ENCODE measurements around the gene SLC22A31. TPM values are rescaled to one million over a fixed set of nuclear protein-coding genes. Genes with fewer than 3 reads are reported as not detected.
"Not testable (repeated sequence)": the region's sequence is repeated elsewhere in the genome, so short reads cannot be mapped to it uniquely, and the experiment has no call there.

Gene SLC22A31
- total RNA-seq, 1 donor from 2014 or later: 0.54 TPM

DNA sequence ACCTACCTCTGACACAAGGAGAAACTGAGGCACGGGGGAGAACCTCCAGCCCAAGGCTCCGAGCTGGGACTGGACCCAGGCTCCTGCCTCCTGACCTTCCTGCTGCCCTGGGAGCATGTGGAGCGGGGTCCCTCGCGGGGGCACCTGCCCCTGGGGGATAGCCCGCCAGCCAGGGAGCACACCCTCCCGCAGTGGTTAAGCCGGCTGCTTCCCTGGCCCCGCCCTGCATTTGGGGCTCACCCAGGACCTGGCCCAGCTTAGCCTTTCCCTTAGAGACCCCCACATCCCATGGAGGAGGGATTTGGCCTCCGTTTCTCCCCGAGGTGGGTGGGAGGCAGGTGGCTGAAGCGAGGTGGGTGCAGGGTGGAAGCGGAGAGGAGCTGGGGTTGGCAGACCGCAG, 30.6 kb downstream of the SLC22A31 start:
- no peak overlapping the region for H3K4me3 Mint-ChIP-seq (ENCODE audit: unreplicated experiment)
- H3K27ac Mint-ChIP-seq (ENCODE audit: unreplicated experiment): no peak overlapping the region
- H3K27me3 Mint-ChIP-seq (ENCODE audit: unreplicated experiment): peaks cover 11% of the 10 kb centered on the region
- no peaks in the 10 kb centered on the region for H3K36me3 Mint-ChIP-seq (ENCODE audit: low read depth, unreplicated experiment)
- TF ChIP-seq, protein P1, sequence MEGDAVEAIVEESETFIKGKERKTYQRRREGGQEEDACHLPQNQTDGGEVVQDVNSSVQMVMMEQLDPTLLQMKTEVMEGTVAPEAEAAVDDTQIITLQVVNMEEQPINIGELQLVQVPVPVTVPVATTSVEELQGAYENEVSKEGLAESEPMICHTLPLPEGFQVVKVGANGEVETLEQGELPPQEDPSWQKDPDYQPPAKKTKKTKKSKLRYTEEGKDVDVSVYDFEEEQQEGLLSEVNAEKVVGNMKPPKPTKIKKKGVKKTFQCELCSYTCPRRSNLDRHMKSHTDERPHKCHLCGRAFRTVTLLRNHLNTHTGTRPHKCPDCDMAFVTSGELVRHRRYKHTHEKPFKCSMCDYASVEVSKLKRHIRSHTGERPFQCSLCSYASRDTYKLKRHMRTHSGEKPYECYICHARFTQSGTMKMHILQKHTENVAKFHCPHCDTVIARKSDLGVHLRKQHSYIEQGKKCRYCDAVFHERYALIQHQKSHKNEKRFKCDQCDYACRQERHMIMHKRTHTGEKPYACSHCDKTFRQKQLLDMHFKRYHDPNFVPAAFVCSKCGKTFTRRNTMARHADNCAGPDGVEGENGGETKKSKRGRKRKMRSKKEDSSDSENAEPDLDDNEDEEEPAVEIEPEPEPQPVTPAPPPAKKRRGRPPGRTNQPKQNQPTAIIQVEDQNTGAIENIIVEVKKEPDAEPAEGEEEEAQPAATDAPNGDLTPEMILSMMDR (IDR thresholded peaks at IDR 0.05; ENCODE audit: unreplicated experiment): no peak
- no peaks in the 10 kb centered on the region for H3K9me3 Mint-ChIP-seq (ENCODE audit: unreplicated experiment)
- no peak for DNase-seq (ENCODE audit: low spot score)
- peaks cover 3% of the 10 kb centered on the region for H3K4me1 Mint-ChIP-seq (ENCODE audit: unreplicated experiment)

DNA sequence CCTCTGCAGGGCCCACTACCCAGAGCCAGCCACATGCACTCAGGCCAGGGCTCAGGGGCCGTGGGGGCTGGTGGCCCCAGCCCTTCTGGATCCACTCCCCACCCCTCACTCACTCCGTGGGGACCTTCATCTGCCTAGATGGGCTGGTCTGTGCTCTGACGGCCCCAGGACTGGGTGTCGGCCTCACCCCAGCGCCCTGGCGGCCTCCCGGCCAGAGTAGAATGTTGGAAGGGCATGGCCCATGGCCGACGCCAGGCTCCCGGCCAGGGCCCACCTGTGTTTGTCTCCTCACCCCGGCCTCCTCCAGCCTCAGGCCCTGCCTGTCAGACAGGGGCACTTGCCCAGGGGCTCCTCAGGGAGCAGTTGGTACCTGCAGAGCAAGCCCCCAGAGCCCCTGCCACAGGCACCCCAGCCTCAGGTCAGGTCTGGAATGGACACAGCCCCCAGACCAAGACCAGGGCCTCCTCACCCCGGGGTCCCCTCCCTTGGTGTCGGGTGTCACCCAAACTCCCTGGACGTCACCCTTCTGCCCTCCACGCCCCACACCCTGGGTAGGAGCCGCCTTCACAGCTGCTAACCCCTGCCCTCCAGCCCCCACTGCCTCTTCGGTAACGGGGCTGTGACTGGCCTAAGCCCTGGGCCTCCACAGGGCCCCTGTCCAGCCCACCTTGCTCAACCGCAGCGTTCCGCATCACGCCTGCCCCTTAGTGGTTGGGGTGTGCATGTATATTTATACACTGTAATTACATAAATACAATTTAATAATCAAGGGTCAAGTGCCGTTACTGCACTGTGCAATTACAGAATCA, 31.8 kb downstream of the SLC22A31 start:
- DNase-seq (ENCODE audit: low spot score): no peak
- Mint-ChIP-seq H3K27me3 (ENCODE audit: unreplicated experiment) (peaks cover 11% of the 10 kb centered on the region), H3K4me1 (ENCODE audit: unreplicated experiment) (peaks cover 3% of the 10 kb centered on the region), H3K27ac (ENCODE audit: unreplicated experiment) (no peak overlapping the region), H3K4me3 (ENCODE audit: unreplicated experiment) (no peak overlapping the region), H3K36me3 (ENCODE audit: low read depth, unreplicated experiment) (no peaks in the 10 kb centered on the region), H3K9me3 (ENCODE audit: unreplicated experiment) (no peaks in the 10 kb centered on the region)
- TF ChIP-seq, protein P1 (IDR thresholded peaks at IDR 0.05; ENCODE audit: unreplicated experiment): no peak

DNA sequence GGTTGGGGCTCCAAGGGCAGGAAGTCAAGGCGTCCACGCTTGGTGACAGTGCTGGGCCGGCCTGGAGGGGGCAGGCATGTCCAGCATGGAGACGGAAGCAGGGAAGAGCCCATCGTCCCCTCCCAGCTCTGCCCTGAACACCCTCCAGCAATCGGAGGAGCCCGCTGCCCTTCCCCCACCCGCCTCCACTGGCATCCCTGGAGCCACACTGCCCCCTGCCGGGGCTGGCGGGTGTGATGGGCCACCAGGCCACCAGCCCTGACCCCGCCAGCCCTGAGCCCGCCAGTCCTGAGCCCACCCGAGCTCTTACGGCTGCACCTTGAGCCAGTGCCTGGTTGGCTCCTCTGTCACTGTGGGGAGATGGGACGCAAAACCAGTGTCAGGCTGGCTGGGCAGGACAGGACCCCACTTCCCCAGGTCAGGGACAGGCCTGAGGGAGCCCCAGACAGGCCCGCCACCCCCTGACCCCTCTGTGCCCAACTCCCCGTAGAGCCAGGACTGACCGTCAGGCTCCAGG, 32.9 kb downstream of the SLC22A31 start:
- peak; percentile 98 for DNase-seq (ENCODE audit: low spot score)
- TF ChIP-seq, protein P1 (IDR thresholded peaks at IDR 0.05; ENCODE audit: unreplicated experiment): peak; percentile 86
- Mint-ChIP-seq H3K27ac (ENCODE audit: unreplicated experiment) (no peak overlapping the region), H3K36me3 (ENCODE audit: low read depth, unreplicated experiment) (no peaks in the 10 kb centered on the region), H3K4me3 (ENCODE audit: unreplicated experiment) (no peak overlapping the region), H3K4me1 (ENCODE audit: unreplicated experiment) (peaks cover 3% of the 10 kb centered on the region), H3K27me3 (ENCODE audit: unreplicated experiment) (peaks cover 5% of the 10 kb centered on the region), H3K9me3 (ENCODE audit: unreplicated experiment) (no peaks in the 10 kb centered on the region)

DNA sequence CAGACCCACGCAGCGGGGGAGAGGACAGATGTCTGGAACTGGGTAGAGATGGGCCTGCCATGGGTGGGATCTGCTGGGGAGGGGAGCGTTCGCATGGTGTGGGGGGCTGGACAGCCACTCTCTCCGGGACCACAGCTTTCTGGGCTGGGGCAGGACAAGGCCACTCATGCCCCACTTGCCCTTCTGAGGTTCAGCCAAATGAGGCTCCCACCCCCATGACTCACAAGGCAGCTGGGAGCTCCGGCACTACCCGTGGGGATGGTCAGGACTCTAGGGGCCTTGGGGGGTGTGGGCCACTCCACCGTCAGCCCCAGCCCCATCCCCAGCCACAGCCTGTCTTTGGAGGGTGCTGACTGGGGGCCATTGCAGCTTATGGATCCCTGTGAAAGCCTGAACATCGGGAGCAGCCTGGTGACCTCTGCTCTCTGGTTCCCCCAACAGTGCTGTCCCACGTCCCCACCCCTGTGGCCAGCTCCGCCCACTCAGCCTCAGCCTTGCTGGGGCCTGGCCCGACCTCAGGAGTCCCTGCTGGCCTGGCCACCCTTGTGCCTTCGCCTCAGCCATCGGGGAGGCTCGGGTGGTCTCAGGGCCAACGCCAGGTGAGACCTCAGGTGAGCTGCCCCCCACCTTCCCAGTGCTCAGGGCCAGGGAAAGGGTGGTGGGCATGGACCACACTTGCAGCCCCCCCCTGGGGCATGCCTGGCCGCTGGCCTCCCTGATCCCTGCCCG, 33.5 kb downstream of the SLC22A31 start:
- DNase-seq (ENCODE audit: low spot score): no peak
- H3K36me3 Mint-ChIP-seq (ENCODE audit: low read depth, unreplicated experiment): no peaks in the 10 kb centered on the region
- TF ChIP-seq, protein P1 (IDR thresholded peaks at IDR 0.05; ENCODE audit: unreplicated experiment): no peak
- no peaks in the 10 kb centered on the region for H3K9me3 Mint-ChIP-seq (ENCODE audit: unreplicated experiment)
- H3K4me1 Mint-ChIP-seq (ENCODE audit: unreplicated experiment): peaks cover 3% of the 10 kb centered on the region
- H3K27ac Mint-ChIP-seq (ENCODE audit: unreplicated experiment): no peak overlapping the region
- no peak overlapping the region for H3K4me3 Mint-ChIP-seq (ENCODE audit: unreplicated experiment)
- peaks cover 8% of the 10 kb centered on the region for H3K27me3 Mint-ChIP-seq (ENCODE audit: unreplicated experiment)

DNA sequence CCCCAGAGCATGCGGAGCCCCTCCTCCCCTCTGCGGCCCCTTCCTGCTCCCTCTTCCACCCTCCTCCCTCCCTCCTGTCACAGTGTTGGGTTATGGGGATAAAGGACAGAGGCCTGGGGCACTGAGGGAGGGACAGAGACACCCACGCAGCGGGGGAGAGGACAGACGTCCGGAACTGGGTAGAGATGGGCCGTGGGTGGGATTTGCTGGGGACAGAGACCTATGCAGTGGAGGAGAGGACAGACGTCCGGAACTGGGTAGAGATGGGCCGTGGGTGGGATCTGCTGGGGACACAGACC, 34.7 kb downstream of the SLC22A31 start:
- H3K4me3 Mint-ChIP-seq (ENCODE audit: unreplicated experiment); H3K4me1 Mint-ChIP-seq (ENCODE audit: unreplicated experiment); H3K9me3 Mint-ChIP-seq (ENCODE audit: unreplicated experiment); H3K27ac Mint-ChIP-seq (ENCODE audit: unreplicated experiment); DNase-seq (ENCODE audit: low spot score); H3K27me3 Mint-ChIP-seq (ENCODE audit: unreplicated experiment); H3K36me3 Mint-ChIP-seq (ENCODE audit: low read depth, unreplicated experiment): not testable (repeated sequence)

Data from endothelial cell (in vitro differentiated cells).